GM21717 (cell line): Measurements from ENCODE around the gene PBX1.

Experiments used
- ATAC-seq: cut with Tn5 transposase; IDR thresholded peaks from one replicate; pipeline ENCODE4 v1.9.1; 2021; ENCODE audit warnings: mild to moderate bottlenecking, moderate library complexity; ENCODE audit not compliant: unreplicated experiment

Gene PBX1

GRCh38 chr1:164745736-164746135 is 186.8 kb downstream of the PBX1 start:
- ATAC-seq, result no peak

GRCh38 chr1:164746632-164747031 is 187.6 kb downstream of the PBX1 start:
- no peak for ATAC-seq

GRCh38 chr1:164748253-164748899 is 189.4 kb downstream of the PBX1 start:
- ATAC-seq, result no peak

- ATAC-seq, result no peak
Measured at GRCh38 chr1:164753521-164754077, 194.6 kb downstream of the PBX1 start.

GRCh38 chr1:164754088-164754600 is 195.2 kb downstream of the PBX1 start:
- ATAC-seq, result no peak

GRCh38 chr1:164755690-164756089 is 196.7 kb downstream of the PBX1 start:
- no peak for ATAC-seq

GRCh38 chr1:164756741-164757140 is 197.8 kb downstream of the PBX1 start:
- ATAC-seq, result no peak

GRCh38 chr1:164757625-164758024 is 198.6 kb downstream of the PBX1 start:
- ATAC-seq, result no peak

- ATAC-seq, result no peak
Measured at GRCh38 chr1:164759144-164759920, 200.3 kb downstream of the PBX1 start.

- ATAC-seq, result no peak
Measured at GRCh38 chr1:164759979-164760469, 201.0 kb downstream of the PBX1 start.

GRCh38 chr1:164760569-164760968 is 201.6 kb downstream of the PBX1 start:
- no peak for ATAC-seq

GRCh38 chr1:164761009-164761408 is 202.0 kb downstream of the PBX1 start:
- no peak for ATAC-seq

GRCh38 chr1:164763098-164763497 is 204.1 kb downstream of the PBX1 start:
- no peak for ATAC-seq

GRCh38 chr1:164764333-164764732 is 205.3 kb downstream of the PBX1 start:
- ATAC-seq, result no peak

GRCh38 chr1:164765557-164765956 is 206.6 kb downstream of the PBX1 start:
- ATAC-seq, result no peak

- no peak for ATAC-seq
Measured at GRCh38 chr1:164765992-164766720, 207.2 kb downstream of the PBX1 start.

GRCh38 chr1:164767752-164768402 is 208.9 kb downstream of the PBX1 start:
- no peak for ATAC-seq

- no peak for ATAC-seq
Measured at GRCh38 chr1:164768619-164769018, 209.6 kb downstream of the PBX1 start.

- no peak for ATAC-seq
Measured at GRCh38 chr1:164769486-164770130, 210.6 kb downstream of the PBX1 start.

GRCh38 chr1:164770131-164770529 is 211.1 kb downstream of the PBX1 start:
- no peak for ATAC-seq
